Neural crest cell (in vitro differentiated cells): ENCODE measurements around the gene MYO7A. TPM values are rescaled to one million over a fixed set of nuclear protein-coding genes. Genes with fewer than 3 reads are reported as not detected.

ENCODE experiments used
- DNase-seq: peaks from one replicate; pipeline ENCODE4 v3.0.0; 2021; ENCODE audit warnings: low read depth, mixed read lengths, low spot score
- H3K27ac Mint-ChIP-seq: one replicate; pipeline ENCODE4 v1.8.0; 2021; ENCODE audit warnings: mild to moderate bottlenecking, mixed read lengths; ENCODE audit not compliant: unreplicated experiment
- H3K27me3 Mint-ChIP-seq: 2 replicates; pipeline ENCODE4 v1.8.0; 2021; ENCODE audit warnings: low read depth, mild to moderate bottlenecking, mixed read lengths
- H3K36me3 Mint-ChIP-seq: 2 replicates; pipeline ENCODE4 v1.8.0; 2021; ENCODE audit warnings: low read depth, mild to moderate bottlenecking, mixed read lengths
- H3K4me1 Mint-ChIP-seq: 2 replicates; pipeline ENCODE4 v1.8.0; 2021; ENCODE audit warnings: mixed read lengths
- H3K4me3 Mint-ChIP-seq: one replicate; pipeline ENCODE4 v1.8.0; 2021; ENCODE audit warnings: mild to moderate bottlenecking, mixed read lengths
- H3K9me3 Mint-ChIP-seq: 2 replicates; pipeline ENCODE4 v1.8.0; 2021; ENCODE audit warnings: mixed read lengths
- CTCF ChIP-seq: fragments of 200-600 bp; sonication (generic); conservative IDR thresholded peaks from 2 replicates; pipeline ENCODE4 v1.5.0; 2021; ENCODE audit warnings: antibody characterized with exemption, mild to moderate bottlenecking
- total RNA-seq: library from RNA; stranded (reverse); gene quantifications from 2 replicates; pipeline ENCODE4 v1.2.1, GENCODE V29; 2021

MYO7A gene
- total RNA-seq, 1 donor from 2014 or later = 2.5 TPM

DNA sequence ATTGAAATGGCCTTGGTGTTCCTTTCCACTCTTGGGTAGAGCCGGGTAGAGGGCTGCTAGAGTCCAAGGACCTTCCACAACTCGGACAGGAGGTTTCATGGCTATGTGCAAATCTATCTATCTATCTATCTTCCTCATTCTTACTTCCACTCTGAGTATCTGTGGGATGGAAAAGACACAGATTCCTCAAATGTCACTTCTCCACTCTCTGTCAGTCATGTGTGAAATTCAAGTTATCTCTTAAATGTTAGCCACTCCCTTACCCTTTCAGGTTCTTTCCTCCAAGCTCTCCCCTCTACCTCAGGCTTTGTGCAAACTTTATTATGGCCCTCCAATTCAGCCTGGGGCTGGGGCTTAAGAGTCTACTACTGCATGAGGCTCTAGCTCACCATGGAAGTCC is 89.1 kb downstream of the MYO7A start:
- H3K27me3 Mint-ChIP-seq = peaks cover 2% of the 10 kb centered on the region
- DNase-seq = no peak
- no peak for TF ChIP-seq CTCF
- no peaks in the 10 kb centered on the region for H3K36me3 Mint-ChIP-seq
- H3K9me3 Mint-ChIP-seq = peaks cover 6% of the 10 kb centered on the region
- no peak overlapping the region for H3K27ac Mint-ChIP-seq
- no peak overlapping the region for H3K4me3 Mint-ChIP-seq
- H3K4me1 Mint-ChIP-seq = peaks cover 6% of the 10 kb centered on the region

DNA sequence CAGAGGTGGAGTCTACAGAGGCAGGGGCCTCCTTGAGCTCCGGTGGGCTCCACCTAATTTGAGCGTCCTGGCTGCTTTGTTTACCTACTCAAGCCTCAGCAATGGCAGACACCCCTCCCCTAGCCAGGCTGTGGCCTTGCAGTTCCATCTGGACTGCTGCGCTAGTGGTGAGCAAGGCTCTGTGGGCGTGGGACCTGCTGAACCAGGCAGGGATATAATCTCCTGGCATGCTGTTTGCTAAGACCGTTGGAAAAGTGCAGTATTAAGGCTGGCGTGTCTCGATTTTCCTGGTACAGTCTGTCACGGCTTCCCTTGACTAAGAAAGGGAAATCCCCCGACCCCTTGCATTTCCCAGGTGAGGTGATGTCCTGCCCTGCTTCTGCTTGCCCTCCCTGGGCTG is 95.8 kb downstream of the MYO7A start:
- no peak for TF ChIP-seq CTCF
- Mint-ChIP-seq H3K4me1 (no peaks in the 10 kb centered on the region), H3K9me3 (no peaks in the 10 kb centered on the region), H3K27ac (no peak overlapping the region), H3K27me3 (peaks cover 2% of the 10 kb centered on the region), H3K36me3 (no peaks in the 10 kb centered on the region), H3K4me3 (no peak overlapping the region)
- DNase-seq = no peak

GRCh38 chr11:77230878-77231605 is 103.0 kb downstream of the MYO7A start:
- Mint-ChIP-seq H3K27me3 (no peaks in the 10 kb centered on the region), H3K9me3 (no peaks in the 10 kb centered on the region), H3K4me3 (no peak overlapping the region), H3K36me3 (no peaks in the 10 kb centered on the region), H3K4me1 (no peaks in the 10 kb centered on the region), H3K27ac (no peak overlapping the region)
- DNase-seq = no peak
- no peak for TF ChIP-seq CTCF

- no peaks in the 10 kb centered on the region for H3K9me3 Mint-ChIP-seq
- no peak overlapping the region for H3K27ac Mint-ChIP-seq
- H3K36me3 Mint-ChIP-seq = no peaks in the 10 kb centered on the region
- no peak overlapping the region for H3K4me3 Mint-ChIP-seq
- DNase-seq = no peak
- H3K27me3 Mint-ChIP-seq = no peaks in the 10 kb centered on the region
- H3K4me1 Mint-ChIP-seq = no peaks in the 10 kb centered on the region
- TF ChIP-seq CTCF = no peak
Measured at GRCh38 chr11:77231800-77232199, 103.8 kb downstream of the MYO7A start.

- Mint-ChIP-seq H3K4me3 (no peak overlapping the region), H3K27me3 (no peaks in the 10 kb centered on the region), H3K27ac (no peak overlapping the region), H3K9me3 (no peaks in the 10 kb centered on the region), H3K36me3 (no peaks in the 10 kb centered on the region), H3K4me1 (no peaks in the 10 kb centered on the region)
- no peak for DNase-seq
- TF ChIP-seq CTCF = no peak
Measured at GRCh38 chr11:77232242-77232641, 104.2 kb downstream of the MYO7A start.
